Small intestine (tissue), 7 donors: Measurements from ENCODE around the gene PGP. TPM values are rescaled to one million over a fixed set of nuclear protein-coding genes. Genes with fewer than 3 reads are reported as not detected.

Source experiments
- DNase-seq, 2 donors: peaks; one replicate each; pipeline versions ENCODE4 v3.0.0 to v3.0.0-alpha.2; 2013
- FAIRE-seq: peaks from 2 replicates; lab custom pipeline; 2012; peaks lifted over from hg19 to GRCh38; lab: Jason Lieb, UNC
- H3K27ac ChIP-seq, 3 donors: one replicate each; pipeline ENCODE4 v1.5.1; 2013; ENCODE audit warnings: low read length in 2 of 3, mild to moderate bottlenecking in 2 of 3, control low read depth in 1 of 3, inconsistent platforms in 1 of 3, low read depth in 1 of 3, moderate library complexity in 1 of 3
- H3K27me3 ChIP-seq, 3 donors: one replicate each; pipeline ENCODE4 v1.6.1; 2013; ENCODE audit warnings: low read length in 3 of 3, inconsistent platforms in 1 of 3; ENCODE audit not compliant: control insufficient read depth in 3 of 3, insufficient read depth in 3 of 3
- H3K36me3 ChIP-seq, 3 donors: one replicate each; pipeline ENCODE4 v1.6.1; 2013; ENCODE audit warnings: low read length in 3 of 3, inconsistent platforms in 1 of 3, low read depth in 1 of 3, mild to moderate bottlenecking in 1 of 3, moderate library complexity in 1 of 3; ENCODE audit not compliant: control insufficient read depth in 3 of 3, insufficient read depth in 2 of 3
- H3K4me1 ChIP-seq, 3 donors: one replicate each; pipeline ENCODE4 v1.6.1; 2013; ENCODE audit warnings: low read length in 2 of 3, inconsistent platforms in 1 of 3, low read depth in 1 of 3, mild to moderate bottlenecking in 1 of 3, moderate library complexity in 1 of 3; ENCODE audit not compliant: control insufficient read depth in 3 of 3, insufficient read depth in 2 of 3
- H3K4me3 ChIP-seq, 3 donors: one replicate each; pipeline ENCODE4 v1.5.1; 2013; ENCODE audit warnings: low read length in 3 of 3, control low read depth in 1 of 3, inconsistent platforms in 1 of 3, low read depth in 1 of 3, mild to moderate bottlenecking in 1 of 3, moderate library complexity in 1 of 3
- H3K9me3 ChIP-seq, 2 donors: one replicate each; pipeline ENCODE4 v1.6.1; 2013; ENCODE audit warnings: low read depth in 1 of 2, low read length in 1 of 2; ENCODE audit not compliant: control insufficient read depth in 2 of 2, insufficient read depth in 1 of 2
- WGBS, 3 donors: extraction: QIAGEN DNeasy Blood & Tissue Kit; methylation state at CpG; one replicate each; pipeline ENCODE4 v1.1.7; 2013; 5-methylcytosine and 5-hydroxymethylcytosine counted together
- polyA plus RNA-seq, 4 donors: library from polyadenylated mRNA; stranded (reverse) in 3 of 4; unstranded in 1 of 4; fragments of 200-250 nt in 3 of 4; fragments of 120-200 nt in 1 of 4; gene quantifications; one replicate each; pipeline versions ENCODE4 v1.2.1 to v1.2.3, GENCODE V29; 2013
- donor health status: healthy with polysubstance abuse.
- donor health status: control.
- donor health status: control.
- donor health status: Bipolar disorder and iron deficiency.
- donor health status: healthy.

Gene PGP
- polyA plus RNA-seq, 4 donors, result 11.1 to 16.2 (median 13.4) TPM

GRCh38 chr16:2251296-2252111 is 36.9 kb upstream of the PGP start, which contains the start of gene ECI1:
Gene ECI1 (minus strand): TSS chr16:2251587. CDS start chr16:2251566, 21 bp downstream.
- H3K27me3 ChIP-seq, result no peaks in the 10 kb centered on the region
- peak; percentile 95 to 97 for DNase-seq
- no peaks in the 10 kb centered on the region for H3K9me3 ChIP-seq
- WGBS, 3 donors, result 0 to 2% (median 2%) methylated on average over 59 to 88 of the region's 88 CpGs
- H3K27ac ChIP-seq, result peak within 1 kb of the TSS; percentile 77 to 98 (median 80)
- H3K4me1 ChIP-seq, result peaks cover 0 to 11% (median 2%) of the 10 kb centered on the region in 3 donors
- no peak for FAIRE-seq
- peak within 1 kb of the TSS; percentile 66 to 91 (median 88) for H3K4me3 ChIP-seq
- peaks cover 11 to 74% (median 17%) of the 10 kb centered on the region in 3 donors for H3K36me3 ChIP-seq

GRCh38 chr16:2250652-2251295 is 36.1 kb upstream of the PGP start:
- FAIRE-seq, result no peak
- H3K36me3 ChIP-seq, result peaks cover 9 to 74% (median 16%) of the 10 kb centered on the region in 3 donors
- peaks cover 0 to 11% (median 2%) of the 10 kb centered on the region in 3 donors for H3K4me1 ChIP-seq
- no peaks in the 10 kb centered on the region for H3K9me3 ChIP-seq
- peak overlapping the region; percentile 77 to 98 (median 80) for H3K27ac ChIP-seq
- 1 to 7% (median 5%) methylated on average over 35 of the region's 35 CpGs for WGBS, 3 donors
- H3K4me3 ChIP-seq, result peak overlapping the region; percentile 66 to 91 (median 88)
- peak in 1 of 2 donors; percentile 61 for DNase-seq
- H3K27me3 ChIP-seq, result no peaks in the 10 kb centered on the region

- H3K4me1 ChIP-seq, result peaks cover 0 to 3% (median 2%) of the 10 kb centered on the region in 3 donors
- FAIRE-seq (no peak), DNase-seq (no peak)
- H3K27me3 ChIP-seq, result no peaks in the 10 kb centered on the region
- H3K4me3 ChIP-seq, result no peak overlapping the region
- H3K9me3 ChIP-seq, result no peaks in the 10 kb centered on the region
- H3K36me3 ChIP-seq, result peaks cover 2 to 71% (median 5%) of the 10 kb centered on the region in 3 donors
- no peak overlapping the region for H3K27ac ChIP-seq
- 88 to 92% (median 89%) methylated on average over 18 of the region's 18 CpGs for WGBS, 3 donors
These were observed 31.8 kb upstream of the PGP start for GRCh38 chr16:2246301-2246885.

GRCh38 chr16:2244926-2245795 is 30.5 kb upstream of the PGP start:
- 94 to 95% (median 95%) methylated on average over 30 of the region's 30 CpGs for WGBS, 3 donors
- no peaks in the 10 kb centered on the region for H3K27me3 ChIP-seq
- DNase-seq (no peak), FAIRE-seq (no peak)
- no peak overlapping the region for H3K27ac ChIP-seq
- no peaks in the 10 kb centered on the region for H3K9me3 ChIP-seq
- peaks cover 2 to 80% (median 5%) of the 10 kb centered on the region in 3 donors for H3K36me3 ChIP-seq
- H3K4me1 ChIP-seq, result peaks cover 0 to 3% (median 0%) of the 10 kb centered on the region in 3 donors
- H3K4me3 ChIP-seq, result no peak overlapping the region

- Histone ChIP-seq H3K4me1 (no peaks in the 10 kb centered on the region), H3K4me3 (no peak overlapping the region), H3K27me3 (no peaks in the 10 kb centered on the region), H3K27ac (no peak overlapping the region), H3K36me3 (peaks cover 2 to 86% (median 8%) of the 10 kb centered on the region in 3 donors), H3K9me3 (no peaks in the 10 kb centered on the region)
- FAIRE-seq (no peak), DNase-seq (no peak)
- WGBS, 3 donors, result 83 to 87% (median 85%) methylated on average over 17 of the region's 17 CpGs
These were observed 29.7 kb upstream of the PGP start for GRCh38 chr16:2244301-2244700.

- no peak for FAIRE-seq
- Histone ChIP-seq H3K27me3 (no peaks in the 10 kb centered on the region), H3K27ac (no peak overlapping the region), H3K36me3 (peaks cover 2 to 88% (median 8%) of the 10 kb centered on the region in 3 donors), H3K9me3 (no peaks in the 10 kb centered on the region), H3K4me1 (peaks cover 0 to 2% (median 0%) of the 10 kb centered on the region in 3 donors), H3K4me3 (no peak overlapping the region)
- DNase-seq, result no peak
- WGBS, 3 donors, result 91 to 99% (median 96%) methylated on average over 11 of the region's 11 CpGs
These were observed 29.1 kb upstream of the PGP start for GRCh38 chr16:2243781-2244180.

- no peak for DNase-seq
- Histone ChIP-seq H3K27me3 (peaks cover 0 to under 1% (median 0%) of the 10 kb centered on the region in 3 donors), H3K27ac (no peak overlapping the region), H3K36me3 (peaks cover 2 to 87% (median 8%) of the 10 kb centered on the region in 3 donors), H3K9me3 (no peaks in the 10 kb centered on the region), H3K4me3 (no peak overlapping the region), H3K4me1 (peaks cover 0 to 9% (median 0%) of the 10 kb centered on the region in 3 donors)
- WGBS, 3 donors, result 95 to 97% (median 96%) methylated on average over 18 to 19 of the region's 19 CpGs
- no peak for FAIRE-seq
These were observed 28.4 kb upstream of the PGP start for GRCh38 chr16:2243031-2243528.
